ENCODE data around the gene CAPN1. TPM values are rescaled to one million over a fixed set of nuclear protein-coding genes. Genes with fewer than 3 reads are reported as not detected.

Gene CAPN1
- total and polyA plus RNA-seq, 9 of the 15 experiments (the other 6 are each of a cell fraction or from before 2014, with no cell fraction given): 3.5 to 199 (median 61.6) TPM

DNA sequence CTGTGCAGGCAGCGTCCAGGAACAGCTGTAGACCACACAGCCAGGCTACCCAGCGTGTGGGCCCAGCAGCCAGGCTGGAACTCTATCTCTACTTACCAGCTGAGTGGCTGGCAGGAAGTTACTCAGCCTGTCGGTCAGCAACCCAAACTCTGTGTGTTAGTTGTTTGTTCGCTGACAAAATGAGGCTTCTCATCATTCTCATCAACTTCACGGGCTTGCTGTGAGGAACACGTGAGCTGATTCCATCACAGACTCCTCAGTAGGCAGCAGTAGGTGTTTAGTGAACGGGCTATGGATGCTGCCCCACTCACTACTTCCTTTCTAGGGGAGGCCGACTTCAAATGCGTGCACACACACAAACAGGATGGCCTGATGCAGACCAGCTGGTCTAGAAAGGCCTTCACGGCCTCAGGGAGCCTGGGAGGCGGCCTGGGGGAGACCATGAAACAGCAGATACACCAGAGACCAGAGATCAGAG lies 12.5 kb upstream of the CAPN1 start (continued):
- TF ChIP-seq USF2 (CRISPR knock-in tag; IDR thresholded peaks at IDR 0.05): peak; percentile 56
- TF ChIP-seq KLF16 (IDR thresholded peaks at IDR 0.05): peak; percentile 70
- TF ChIP-seq SMAD4 (CRISPR knock-in tag; conservative IDR thresholded peaks at IDR 0.05): peak; percentile 97
- TF ChIP-seq ETV5 (CRISPR knock-in tag; IDR thresholded peaks at IDR 0.05; ENCODE audit: low read depth): peak; percentile 93
- peak in 1 of 3 experiments; percentile 1 for TF ChIP-seq YY1 (IDR thresholded peaks at IDR 0.05; ENCODE audit: borderline replicate concordance in 1 of 3, control insufficient read depth in 1 of 3, extremely low read depth in 1 of 3, insufficient read depth in 3 of 3, insufficient read length in 1 of 3, insufficient replicate concordance in 2 of 3, low read depth in 1 of 3, low read length in 2 of 3)
- TF ChIP-seq POLR2AphosphoS5 (IDR thresholded peaks at IDR 0.05; ENCODE audit: control insufficient read depth, insufficient read depth, low read depth, low read length): peak; percentile 70; the same call in 1 of the 2 replicates
- no peak for TF ChIP-seq ZC3H8 (IDR thresholded peaks at IDR 0.05)
- peak; percentile 37 for TF ChIP-seq TBP (optimal IDR thresholded peaks at IDR 0.05; ENCODE audit: low read depth, low read length)
- no peak for TF ChIP-seq CEBPG (CRISPR knock-in tag; IDR thresholded peaks at IDR 0.05)
- TF ChIP-seq CEBPG (tag; conservative IDR thresholded peaks at IDR 0.05 in 1 of 2, IDR thresholded peaks at IDR 0.05 in 1 of 2): no peak
- TF ChIP-seq BRD9 (IDR thresholded peaks at IDR 0.05; ENCODE audit: low read depth, partially characterized antibody): peak; percentile 82
- no peak for TF ChIP-seq ELF2 (CRISPR knock-in tag; IDR thresholded peaks at IDR 0.05)
- peak; percentile 71 for TF ChIP-seq STAT5A (IDR thresholded peaks at IDR 0.05; ENCODE audit: borderline replicate concordance, low read length)
- no peak for TF ChIP-seq MCM5 (IDR thresholded peaks at IDR 0.05; ENCODE audit: low read depth)
- 0 out of 2 replicates have a peak, but pooled peaks have one; percentile 29 for TF ChIP-seq FOXP1 (CRISPR knock-in tag; IDR thresholded peaks at IDR 0.05)
- peak; percentile 47 for TF ChIP-seq GABPA (tag; conservative IDR thresholded peaks at IDR 0.05; ENCODE audit: low read depth)
- no peak for TF ChIP-seq MECOM (CRISPR knock-in tag; IDR thresholded peaks at IDR 0.05)
- TF ChIP-seq HMG20B (CRISPR knock-in tag; IDR thresholded peaks at IDR 0.05): no peak
- TF ChIP-seq DLX4 (CRISPR knock-in tag; IDR thresholded peaks at IDR 0.05): no peak
- peak; percentile 39; the same call in 1 of the 2 replicates for TF ChIP-seq BACH1 (tag; IDR thresholded peaks at IDR 0.05)
- TF ChIP-seq GATAD2A (IDR thresholded peaks at IDR 0.05): peak; percentile 21; the same call in 1 of the 2 replicates
- peak; percentile 60 for TF ChIP-seq SMARCA4 (IDR thresholded peaks at IDR 0.05)
- TF ChIP-seq ZBTB17 (CRISPR knock-in tag; IDR thresholded peaks at IDR 0.05): peak; percentile 51; the same call in 1 of the 2 replicates
- TF ChIP-seq RBM22 (IDR thresholded peaks at IDR 0.05; ENCODE audit: low read depth, low read length, poor library complexity, severe bottlenecking): no peak
- TF ChIP-seq TFAP4 (CRISPR knock-in tag; IDR thresholded peaks at IDR 0.05; ENCODE audit: borderline replicate concordance): peak; percentile 97
- peak in 1 of 2 experiments; percentile 50; a peak in 1 of 4 replicates for TF ChIP-seq KDM1A (IDR thresholded peaks at IDR 0.05)
- peak; percentile 80; the same call in 1 of the 2 replicates for TF ChIP-seq HMBOX1 (IDR thresholded peaks at IDR 0.05)
- peak; percentile 12 for TF ChIP-seq RBM25 (IDR thresholded peaks at IDR 0.05; ENCODE audit: low read depth, low read length, severe bottlenecking)

Measured in K562 (cell line).